A673 (cell line): ENCODE data around the gene IMMP2L. TPM values are rescaled to one million over a fixed set of nuclear protein-coding genes. Genes with fewer than 3 reads are reported as not detected.

Experiments used
- BruUV-seq: library from RNA; stranded (reverse); fragments of 400-500 nt; replicated peaks from 2 replicates; lab custom pipeline; 2021; lab: Mats Ljungman, UMichigan
- CTCF ChIA-PET: fragments of 300-600 bp; sonication (Branson Sonifier 250); formaldehyde crosslinking; loops from one replicate; lab custom pipeline; 2022; ENCODE audit warnings: antibody characterized with exemption; lab: Charles Lee
- POLR2A ChIA-PET: fragments of 300-600 bp; sonication (Branson Sonifier 250); formaldehyde crosslinking; loops from one replicate; lab custom pipeline; 2022; ENCODE audit warnings: antibody characterized with exemption; ENCODE audit not compliant: low non-redundant PET; lab: Charles Lee
- DNase-seq: peaks from one replicate; pipeline ENCODE4 v3.0.0-alpha.2; 2015; ENCODE audit warnings: low spot score
- H3K27ac ChIP-seq: fragments of 200-600 bp; sonication (generic); 2 replicates; pipeline ENCODE4 v1.5.1; 2016; ENCODE audit warnings: mixed run types, low read depth, mild to moderate bottlenecking, mixed read lengths, antibody characterized with exemption, low read length; ENCODE audit not compliant: poor library complexity, severe bottlenecking
- H3K27me3 ChIP-seq: fragments of 200-600 bp; sonication (generic); replicated peaks from 2 replicates; pipeline ENCODE4 v1.6.1; 2017; ENCODE audit warnings: mixed run types, low read depth, mild to moderate bottlenecking, mixed read lengths, antibody characterized with exemption, low read length; ENCODE audit not compliant: insufficient read depth, poor library complexity
- H3K36me3 ChIP-seq: fragments of 200-600 bp; sonication (generic); 2 replicates; pipeline ENCODE4 v1.6.1; 2016; ENCODE audit warnings: mixed run types, mild to moderate bottlenecking, mixed read lengths, antibody characterized with exemption, low read length; ENCODE audit not compliant: insufficient read depth, poor library complexity, severe bottlenecking
- H3K4me1 ChIP-seq: fragments of 200-600 bp; sonication (generic); 2 replicates; pipeline ENCODE4 v1.6.1; 2017; ENCODE audit warnings: mixed run types, mild to moderate bottlenecking, mixed read lengths, antibody characterized with exemption, low read length; ENCODE audit not compliant: insufficient read depth, poor library complexity, severe bottlenecking
- H3K4me3 ChIP-seq: fragments of 200-600 bp; sonication (generic); 2 replicates; pipeline ENCODE4 v1.5.1; 2016; ENCODE audit warnings: low read depth, mixed run types, mild to moderate bottlenecking, mixed read lengths, low read length; ENCODE audit not compliant: poor library complexity, severe bottlenecking
- H3K9me3 ChIP-seq: fragments of 200-600 bp; sonication (generic); 2 replicates; pipeline ENCODE4 v1.6.1; 2016; ENCODE audit warnings: mixed run types, low read depth, mild to moderate bottlenecking, mixed read lengths, antibody characterized with exemption, low read length; ENCODE audit not compliant: poor library complexity, severe bottlenecking
- EZH2 ChIP-seq: fragments of 200-600 bp; sonication (generic); IDR thresholded peaks from 2 replicates; pipeline ENCODE4 v1.6.1; 2017; ENCODE audit warnings: borderline replicate concordance, low read depth, mild to moderate bottlenecking, mixed read lengths, antibody characterized with exemption, low read length; ENCODE audit not compliant: poor library complexity, severe bottlenecking
- intact Hi-C: fragments of 100-400 bp; cut with micrococcal nuclease; formaldehyde crosslinking; loops from one replicate; pipeline ENCODE4 v1.10.0; 2022; ENCODE audit not compliant: unreplicated experiment
- total RNA-seq: library from RNA; stranded (reverse); gene quantifications from 2 replicates; pipeline ENCODE4 v1.2.3, GENCODE V29; 2021
- TF ChIP-seq, protein P1 (sequence below): fragments of 300-800, 200-600 bp; sonication (generic); conservative IDR thresholded peaks from 2 replicates; pipeline ENCODE4 v1.5.1; 2017; ENCODE audit warnings: low read depth, mild to moderate bottlenecking, antibody characterized with exemption, low read length, moderate library complexity, mixed read lengths

The IMMP2L gene
- total RNA-seq, 1 experiment from 2014 or later, result 10.0 TPM

DNA sequence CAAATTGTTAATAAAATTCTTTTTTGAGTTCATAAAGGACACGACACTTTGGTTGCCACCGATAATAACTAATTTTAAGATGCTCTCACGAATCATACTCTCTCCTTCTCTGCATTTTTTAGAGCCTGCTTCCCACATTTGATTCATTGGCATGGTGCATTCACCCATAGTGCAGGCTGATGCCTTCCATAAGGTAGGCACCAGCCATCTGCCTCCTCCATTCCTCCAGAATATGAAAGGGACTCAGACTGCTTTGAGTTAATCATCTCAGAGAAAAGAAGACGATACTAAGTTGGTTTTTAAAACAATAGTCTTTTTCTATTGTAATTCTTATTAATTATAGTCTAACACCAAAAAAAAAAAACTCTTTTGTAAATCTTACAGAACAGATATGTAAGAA lies 505.2 kb downstream of the IMMP2L start:
- ChIA-PET CTCF (no interaction called here), POLR2A (no interaction called here)

GRCh38 chr7:111056371-111056770 lies 505.9 kb downstream of the IMMP2L start:
- H3K36me3 ChIP-seq, result no peaks in the 10 kb centered on the region
- H3K4me3 ChIP-seq, result no peak overlapping the region
- DNase-seq, result no peak
- no peak overlapping the region for H3K27ac ChIP-seq
- ChIA-PET CTCF (no interaction called here), POLR2A (interaction anchor here (0.6 kb wide), 1 partner anchor 1394 kb away, joined by 3 read pairs; the partner anchor contains the start of gene IFRD1)
- BruUV-seq, result no TSS peak
- intact Hi-C loops, result no loop called here
- no peaks in the 10 kb centered on the region for H3K9me3 ChIP-seq
- no peaks in the 10 kb centered on the region for H3K27me3 ChIP-seq
- H3K4me1 ChIP-seq, result no peaks in the 10 kb centered on the region
- TF ChIP-seq, protein P1, sequence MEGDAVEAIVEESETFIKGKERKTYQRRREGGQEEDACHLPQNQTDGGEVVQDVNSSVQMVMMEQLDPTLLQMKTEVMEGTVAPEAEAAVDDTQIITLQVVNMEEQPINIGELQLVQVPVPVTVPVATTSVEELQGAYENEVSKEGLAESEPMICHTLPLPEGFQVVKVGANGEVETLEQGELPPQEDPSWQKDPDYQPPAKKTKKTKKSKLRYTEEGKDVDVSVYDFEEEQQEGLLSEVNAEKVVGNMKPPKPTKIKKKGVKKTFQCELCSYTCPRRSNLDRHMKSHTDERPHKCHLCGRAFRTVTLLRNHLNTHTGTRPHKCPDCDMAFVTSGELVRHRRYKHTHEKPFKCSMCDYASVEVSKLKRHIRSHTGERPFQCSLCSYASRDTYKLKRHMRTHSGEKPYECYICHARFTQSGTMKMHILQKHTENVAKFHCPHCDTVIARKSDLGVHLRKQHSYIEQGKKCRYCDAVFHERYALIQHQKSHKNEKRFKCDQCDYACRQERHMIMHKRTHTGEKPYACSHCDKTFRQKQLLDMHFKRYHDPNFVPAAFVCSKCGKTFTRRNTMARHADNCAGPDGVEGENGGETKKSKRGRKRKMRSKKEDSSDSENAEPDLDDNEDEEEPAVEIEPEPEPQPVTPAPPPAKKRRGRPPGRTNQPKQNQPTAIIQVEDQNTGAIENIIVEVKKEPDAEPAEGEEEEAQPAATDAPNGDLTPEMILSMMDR, result no peak
- no peak for TF ChIP-seq EZH2

More for the DNA sequence above, 505.2 kb downstream of the IMMP2L start:
- intact Hi-C loops, result no loop called here
- H3K27ac ChIP-seq, result no peak overlapping the region
- no peak overlapping the region for H3K4me3 ChIP-seq
- DNase-seq, result no peak
- H3K9me3 ChIP-seq, result no peaks in the 10 kb centered on the region
- TF ChIP-seq EZH2, result no peak
- TF ChIP-seq, protein P1, result no peak
- BruUV-seq, result no TSS peak
- no peaks in the 10 kb centered on the region for H3K36me3 ChIP-seq
- H3K4me1 ChIP-seq, result no peaks in the 10 kb centered on the region
- H3K27me3 ChIP-seq, result no peaks in the 10 kb centered on the region

GRCh38 chr7:111053035-111053434 lies 509.3 kb downstream of the IMMP2L start:
- TF ChIP-seq EZH2, result no peak
- TF ChIP-seq, protein P1, result no peak
- DNase-seq, result no peak
- Histone ChIP-seq H3K27me3 (no peaks in the 10 kb centered on the region), H3K27ac (no peak overlapping the region), H3K4me1 (no peaks in the 10 kb centered on the region), H3K4me3 (no peak overlapping the region), H3K36me3 (no peaks in the 10 kb centered on the region), H3K9me3 (no peaks in the 10 kb centered on the region)
- no TSS peak for BruUV-seq
- ChIA-PET POLR2A (no interaction called here), CTCF (no interaction called here)
- intact Hi-C loops, result no loop called here
